C4-2B (cell line): ENCODE measurements around the gene ADGRB3.

Experiments
- CTCF ChIP-seq: fragments of 450-650 bp; conservative IDR thresholded peaks from 2 replicates; pipeline ENCODE4 v1.5.1; 2017; ENCODE audit warnings: mild to moderate bottlenecking
- ZFX ChIP-seq: fragments of 450-650 bp; IDR thresholded peaks from 2 replicates; pipeline ENCODE4 v1.6.1; 2017

GRCh38 chr6:68754681-68755213 lies 119.7 kb downstream of the ADGRB3 start:
- TF ChIP-seq CTCF (no peak), ZFX (no peak)
